HG03565 (cell line): ENCODE results near the gene SLC13A4.
"Not testable (repeated sequence)": the region's sequence is repeated elsewhere in the genome, so short reads cannot be mapped to it uniquely, and the experiment has no call there.

ENCODE experiments used
- ATAC-seq: cut with Tn5 transposase; IDR thresholded peaks from one replicate; pipeline ENCODE4 v1.9.1; 2021; ENCODE audit warnings: mild to moderate bottlenecking, moderate library complexity; ENCODE audit not compliant: unreplicated experiment

Gene SLC13A4

DNA sequence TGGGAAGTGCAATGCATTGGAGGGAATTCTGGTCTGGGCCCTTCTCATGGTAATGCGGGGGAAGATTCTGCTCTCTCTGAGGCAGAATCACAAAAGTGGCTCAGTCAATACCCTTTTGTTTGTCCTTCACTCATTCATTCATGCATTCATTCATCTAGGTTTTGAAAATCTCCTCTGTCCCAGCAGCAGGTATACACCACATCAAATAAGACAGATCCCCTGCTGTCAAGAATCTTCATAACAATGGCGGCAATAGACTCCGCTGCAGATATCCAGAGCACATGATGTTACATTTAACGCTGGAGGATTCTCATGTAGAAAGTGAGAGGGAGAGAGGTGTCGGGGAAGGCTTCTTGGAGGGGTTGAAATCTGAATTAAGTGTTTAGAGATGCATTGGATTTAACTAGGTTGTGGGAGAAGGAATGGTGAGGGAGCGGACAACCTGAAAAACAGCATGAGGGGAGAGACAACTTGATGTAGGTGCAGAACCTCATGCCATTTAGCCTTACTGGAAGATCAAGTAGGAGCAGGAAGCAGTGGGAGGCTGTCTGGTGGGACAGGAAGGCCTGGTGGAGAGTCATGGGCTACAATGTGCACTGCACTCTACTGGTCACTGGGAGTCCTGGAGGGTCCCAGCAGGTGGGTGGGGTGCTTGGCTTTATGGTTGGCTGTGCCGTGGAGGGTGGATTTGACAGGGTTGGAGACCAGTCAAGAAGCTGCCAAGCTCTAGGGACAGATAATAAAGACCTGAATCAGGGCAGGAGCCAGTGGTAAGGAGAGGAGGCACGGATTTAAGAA lies 25.8 kb upstream of the SLC13A4 start:
- ATAC-seq = no peak

DNA sequence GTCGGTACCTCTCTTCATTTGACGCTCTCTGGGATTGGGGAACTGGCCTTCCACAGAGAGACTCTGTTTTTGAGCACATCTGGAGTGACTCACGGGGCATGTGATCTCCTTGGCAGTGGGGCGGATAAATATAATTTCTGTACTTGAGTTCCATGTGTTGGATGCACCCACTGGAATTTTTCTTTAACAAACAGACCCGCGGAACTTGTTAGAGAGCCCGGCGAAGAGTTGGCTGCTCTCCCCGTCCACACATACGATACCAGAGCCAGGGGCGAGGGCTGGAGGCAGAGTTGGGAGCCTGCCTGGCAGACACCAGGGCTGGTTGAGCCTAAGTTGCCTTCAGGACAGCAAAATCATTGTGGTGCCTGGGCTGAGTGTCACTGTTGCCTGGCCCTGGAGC lies 20.8 kb upstream of the SLC13A4 start, which contains the start of gene FAM180A:
Gene FAM180A, minus strand, starts transcription at position 44 of the 400 bp plus-strand sequence. CDS start 233 bp downstream, outside the sequence.
- no peak for ATAC-seq

DNA sequence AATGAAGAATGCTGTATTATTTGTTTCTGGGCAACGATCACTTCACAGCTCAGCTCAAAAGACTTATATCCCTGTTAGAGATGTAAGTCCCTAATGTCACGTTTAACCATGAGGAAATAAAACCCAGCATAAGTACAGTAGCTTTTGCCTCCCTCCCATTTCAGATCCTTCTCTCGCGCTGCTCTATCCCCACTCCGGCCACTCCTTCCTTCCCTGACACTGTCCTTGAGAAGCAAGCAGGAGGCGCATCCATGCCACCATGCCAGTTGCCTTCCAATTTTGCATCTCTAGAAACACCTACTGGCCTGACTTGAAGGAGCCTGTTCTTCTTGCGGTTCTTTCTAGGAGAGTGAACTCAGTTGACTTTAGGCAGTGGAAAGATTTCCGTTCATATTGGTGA lies 19.4 kb upstream of the SLC13A4 start:
- ATAC-seq = no peak

DNA sequence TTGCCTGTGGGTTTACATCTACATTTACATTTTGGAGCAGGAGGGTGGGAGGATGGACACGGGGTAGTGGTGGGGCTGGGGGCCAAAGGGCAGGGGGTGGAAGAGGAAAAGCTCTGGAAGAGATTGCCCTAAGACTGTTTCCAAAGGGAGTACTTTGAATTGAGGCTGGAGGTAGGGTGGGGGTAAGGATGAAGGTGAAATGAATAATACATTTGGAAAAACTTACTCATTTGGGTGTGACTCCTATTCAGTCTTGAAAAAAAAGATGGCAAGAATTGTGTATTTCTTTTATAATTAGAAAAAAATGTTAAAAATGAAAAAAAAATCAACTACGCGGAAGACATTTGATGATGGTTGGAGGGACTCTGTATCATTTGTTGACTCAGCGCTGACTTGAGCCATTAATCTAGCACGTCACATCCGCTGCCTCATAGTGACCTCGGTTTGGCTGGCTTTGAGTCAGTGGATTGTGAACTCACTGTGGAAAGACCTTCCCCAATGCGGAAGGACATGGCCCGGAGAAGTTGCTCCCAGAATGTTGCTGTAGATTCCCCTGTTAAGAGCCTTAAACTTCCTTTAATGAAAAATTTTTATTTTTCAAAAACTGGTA lies 17.8 kb upstream of the SLC13A4 start:
- no peak for ATAC-seq

DNA sequence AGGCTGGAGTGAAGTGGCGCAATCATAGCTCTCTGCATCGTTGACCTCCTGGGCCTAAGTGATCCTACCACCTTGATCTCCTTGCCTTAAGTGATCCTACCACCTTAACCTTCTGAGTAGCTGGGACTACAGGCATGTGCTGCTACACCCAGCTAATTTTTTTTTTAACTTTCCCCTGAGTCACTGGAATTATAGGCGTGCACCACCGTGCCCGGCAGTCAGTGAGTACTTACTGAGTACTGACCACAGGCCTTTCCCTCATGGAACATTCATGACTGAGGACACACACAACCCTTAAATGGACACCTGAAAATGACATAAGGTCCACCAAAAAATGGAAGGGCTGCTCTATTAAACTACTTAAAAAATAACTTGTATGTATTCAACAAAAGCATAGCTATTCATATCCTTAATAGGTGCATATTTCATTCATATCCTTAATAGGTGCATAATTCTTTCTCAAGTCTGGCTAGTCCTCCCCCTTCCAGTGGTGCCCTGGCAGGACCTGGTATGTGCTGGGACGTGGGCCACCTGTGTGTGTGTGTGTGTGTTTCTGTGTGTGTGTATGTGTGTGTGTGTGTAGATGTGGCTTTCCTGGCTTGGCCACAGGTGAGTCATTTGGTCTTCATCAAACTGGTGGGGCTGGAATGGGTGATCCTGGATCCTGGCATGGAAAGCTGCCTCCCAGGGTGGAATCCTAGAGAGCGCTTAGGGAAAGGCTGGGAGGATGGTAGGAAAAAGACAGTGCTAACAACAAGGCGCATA lies 17.1 kb upstream of the SLC13A4 start:
- no peak for ATAC-seq

DNA sequence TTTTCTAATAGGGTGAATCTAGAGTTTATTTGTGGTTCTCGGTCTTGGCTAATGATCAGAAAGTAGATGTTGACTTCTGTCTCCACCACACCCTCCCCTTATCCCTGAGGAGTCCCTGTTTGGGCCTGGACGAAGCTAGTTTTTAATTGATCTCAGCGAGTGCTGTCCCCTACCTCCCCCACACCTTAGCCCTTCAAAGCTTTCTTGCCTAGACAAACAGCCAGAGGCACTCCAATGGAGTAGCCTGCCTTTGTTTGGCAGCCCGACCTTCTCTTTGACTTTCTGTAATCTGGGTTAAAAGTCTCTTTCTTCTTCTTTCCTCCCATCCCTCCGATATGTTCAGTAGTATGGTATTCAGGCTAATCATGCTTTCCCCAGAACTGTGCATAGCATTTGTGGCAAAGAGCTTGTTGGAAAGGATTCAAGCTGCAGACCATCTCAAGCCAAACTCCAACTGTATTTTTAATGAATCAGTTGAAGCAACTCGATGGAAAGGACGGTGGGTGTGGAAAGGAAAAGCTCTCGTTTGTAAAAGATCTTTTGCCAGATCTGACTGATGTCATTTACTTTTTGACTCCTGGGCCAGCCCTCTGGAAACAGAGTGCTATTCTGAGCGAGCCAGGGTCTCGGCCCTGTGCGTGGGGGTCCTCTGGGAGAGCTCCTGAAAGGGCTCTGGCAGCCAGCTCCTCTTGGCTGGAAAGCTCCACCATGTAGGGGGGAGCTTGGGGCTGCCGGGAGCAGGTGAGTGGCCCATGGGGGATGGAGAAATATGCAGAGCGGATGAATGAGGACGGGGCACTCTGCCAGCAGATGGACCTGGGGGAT lies 16.1 kb upstream of the SLC13A4 start:
- ATAC-seq = no peak

DNA sequence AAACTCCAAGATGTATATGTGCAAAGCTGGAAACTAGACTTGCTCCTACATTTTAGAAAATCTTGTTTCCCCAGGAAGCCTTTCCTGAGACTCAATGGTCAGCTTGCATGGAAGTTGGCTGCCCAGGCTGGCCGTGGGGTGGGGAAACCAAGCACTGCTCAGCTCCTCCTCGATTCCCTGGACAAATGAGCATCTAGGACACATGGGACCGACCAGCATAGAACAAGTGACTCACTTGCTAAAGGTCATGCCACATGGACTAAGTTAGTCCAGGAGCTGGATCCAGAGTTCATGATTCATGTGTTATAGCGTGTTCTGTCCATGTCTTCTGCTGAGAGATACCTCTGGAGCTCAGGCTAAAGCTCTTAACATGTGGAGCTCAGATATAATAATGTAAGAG lies 14.4 kb upstream of the SLC13A4 start:
- no peak for ATAC-seq

DNA sequence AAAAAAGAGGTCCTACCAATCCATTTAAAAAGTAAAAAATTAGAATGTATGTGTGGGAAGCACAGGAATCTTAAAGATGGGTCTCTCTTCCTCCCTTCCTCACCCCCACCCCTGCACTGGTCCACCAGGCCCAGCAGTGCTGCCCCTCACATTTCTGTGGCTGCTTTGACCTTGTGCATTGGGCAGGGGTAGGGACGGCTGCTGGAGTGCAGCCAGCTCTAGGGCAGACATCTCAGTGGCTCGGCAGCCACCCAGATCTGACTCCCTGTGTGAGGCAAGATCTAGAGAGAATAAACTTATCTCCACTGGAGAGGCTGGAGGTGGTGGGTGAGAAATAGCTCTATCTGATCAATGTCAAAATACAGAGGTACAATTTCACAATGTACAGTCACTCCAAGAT lies 13.9 kb upstream of the SLC13A4 start:
- ATAC-seq = no peak

DNA sequence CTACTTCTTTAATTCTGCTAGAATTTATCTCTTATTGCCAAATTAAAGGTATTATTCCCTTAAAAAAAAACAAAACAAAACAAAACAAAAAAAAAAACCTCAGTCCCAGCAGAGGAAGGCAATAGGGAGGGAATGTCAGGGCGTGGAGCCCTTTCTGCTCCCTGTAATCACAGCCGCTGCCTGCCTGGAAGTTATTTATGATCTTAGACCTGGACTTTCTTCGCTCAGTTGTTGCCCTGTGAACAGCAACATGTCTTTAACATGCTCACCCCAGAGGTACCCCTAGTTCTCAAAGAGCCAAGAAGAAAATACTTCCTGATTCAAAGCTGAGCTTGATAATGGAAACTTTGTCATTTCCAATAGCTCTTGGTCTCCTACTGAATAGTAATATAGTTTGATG lies 12.9 kb upstream of the SLC13A4 start:
- ATAC-seq = no peak

DNA sequence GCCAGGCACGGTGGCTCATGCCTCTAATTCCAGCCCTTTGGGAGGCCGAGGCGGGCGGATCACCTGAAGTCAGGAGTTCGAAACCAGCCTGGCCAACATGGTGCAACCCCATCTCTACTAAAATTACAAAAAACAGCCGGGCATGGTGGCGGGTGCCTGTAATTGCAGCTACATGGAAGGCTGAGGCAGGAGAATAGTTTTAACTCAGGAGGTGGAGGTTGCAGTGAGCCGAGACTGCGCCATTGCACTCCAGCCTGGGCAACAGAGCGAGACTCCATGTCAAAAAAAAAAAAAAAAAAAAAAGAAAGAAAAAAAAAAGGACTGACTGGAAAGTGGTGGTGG lies 9.3 kb upstream of the SLC13A4 start:
- not testable (repeated sequence) for ATAC-seq

DNA sequence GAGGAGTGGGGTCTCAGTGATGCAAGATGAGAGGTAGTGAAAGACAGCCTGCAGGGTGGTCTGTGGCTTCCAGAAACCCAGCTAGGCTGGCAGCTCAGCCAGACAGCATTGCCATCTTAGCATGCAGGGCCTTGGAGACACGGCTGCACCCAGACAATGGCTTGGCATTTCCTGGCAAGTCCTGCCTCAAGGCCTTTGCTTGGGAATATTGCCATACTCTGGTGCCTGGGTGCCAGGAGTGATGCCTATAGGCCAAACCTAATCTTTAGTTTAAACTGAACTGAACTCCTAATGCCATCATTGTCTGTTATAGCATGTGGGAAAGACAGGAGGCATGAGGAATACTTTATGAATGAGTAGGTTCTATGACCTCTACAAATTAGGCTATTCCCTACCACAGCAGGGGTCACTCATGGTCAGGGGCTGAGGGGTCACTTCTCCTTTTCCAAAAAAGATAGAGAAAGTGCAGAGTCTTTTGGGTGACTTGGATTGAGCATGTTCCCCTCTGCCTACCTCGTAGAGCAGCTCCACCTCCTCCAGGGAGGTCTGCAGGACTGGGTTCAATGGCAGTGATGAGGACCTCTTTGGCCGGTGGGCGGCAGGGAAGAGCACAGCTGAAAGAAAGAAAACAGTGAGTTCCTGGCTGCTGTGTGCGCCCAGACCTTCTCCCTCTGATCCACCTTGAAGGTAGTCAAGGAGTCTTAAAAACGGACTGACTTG lies 8.8 kb upstream of the SLC13A4 start:
- no peak for ATAC-seq

DNA sequence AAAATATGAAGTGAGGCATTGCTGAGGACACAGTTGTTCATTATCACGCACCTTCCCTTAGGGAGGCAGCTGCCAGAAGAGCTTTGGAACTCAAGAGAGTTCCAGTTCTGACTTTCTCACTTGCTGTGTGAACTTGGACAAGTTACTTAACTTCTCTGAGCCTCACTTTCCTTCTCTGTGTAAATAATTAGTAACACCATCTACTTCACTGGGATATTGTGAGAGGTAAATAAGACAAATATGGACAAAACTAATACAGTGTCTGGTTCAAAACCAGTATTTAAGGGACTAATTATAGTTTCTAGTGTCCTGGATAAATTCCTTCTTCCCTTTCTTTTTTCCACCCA lies 6.3 kb upstream of the SLC13A4 start:
- ATAC-seq = no peak

DNA sequence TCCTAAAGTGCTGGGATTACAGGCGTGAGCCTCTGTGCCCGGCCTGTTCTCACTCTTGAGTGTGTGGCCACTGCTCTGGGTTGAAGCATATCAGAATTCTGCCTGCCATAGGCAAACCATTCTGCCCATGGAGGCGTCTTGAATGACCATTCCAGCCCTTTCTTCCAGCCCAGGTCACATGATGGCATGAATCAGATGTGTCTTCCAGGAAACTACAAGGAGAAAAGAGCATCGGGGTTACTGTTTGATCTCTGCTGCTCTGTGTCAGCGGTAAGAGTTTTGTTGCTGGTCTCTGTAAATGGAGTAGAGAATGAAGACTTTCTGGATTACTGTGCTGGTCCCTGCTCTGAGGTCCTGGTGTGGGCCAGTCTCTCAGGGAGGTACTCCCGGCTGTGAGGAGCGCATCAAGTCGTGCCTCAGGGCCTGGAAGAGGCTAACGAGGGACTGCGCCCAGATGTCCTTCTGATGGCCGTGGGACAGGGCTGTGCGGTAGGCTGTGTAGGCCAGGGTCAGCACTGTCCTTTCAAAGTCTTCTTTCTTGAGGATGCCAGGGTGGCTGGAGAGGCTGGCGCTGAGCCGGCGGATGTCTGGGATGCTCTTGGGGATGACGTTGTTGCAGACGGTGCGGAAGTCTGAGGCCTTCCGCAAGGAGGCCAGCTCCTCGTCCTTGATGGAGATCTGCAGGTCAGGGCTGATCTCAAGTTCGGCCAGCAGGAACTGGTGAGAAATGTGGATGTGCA lies 5.8 kb upstream of the SLC13A4 start:
- no peak for ATAC-seq

DNA sequence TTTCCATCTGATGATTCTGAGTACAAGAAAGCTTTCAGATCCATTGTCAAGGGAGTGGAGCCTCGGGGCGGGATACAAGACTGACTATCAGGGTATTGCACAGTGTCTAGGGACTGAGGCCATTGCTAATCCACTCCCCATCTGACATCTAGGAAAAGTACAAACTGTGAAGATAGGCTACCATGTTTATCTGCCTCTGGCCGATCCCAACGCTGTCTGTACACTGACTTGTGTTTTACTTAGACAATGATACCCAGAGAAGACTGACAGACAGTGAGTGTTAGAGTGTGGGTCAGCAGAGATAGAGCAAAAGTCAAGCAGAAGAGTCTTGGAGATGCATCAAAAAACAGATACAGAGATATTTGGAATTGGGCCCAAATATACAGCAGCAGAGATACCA lies 3.1 kb upstream of the SLC13A4 start:
- no peak for ATAC-seq

DNA sequence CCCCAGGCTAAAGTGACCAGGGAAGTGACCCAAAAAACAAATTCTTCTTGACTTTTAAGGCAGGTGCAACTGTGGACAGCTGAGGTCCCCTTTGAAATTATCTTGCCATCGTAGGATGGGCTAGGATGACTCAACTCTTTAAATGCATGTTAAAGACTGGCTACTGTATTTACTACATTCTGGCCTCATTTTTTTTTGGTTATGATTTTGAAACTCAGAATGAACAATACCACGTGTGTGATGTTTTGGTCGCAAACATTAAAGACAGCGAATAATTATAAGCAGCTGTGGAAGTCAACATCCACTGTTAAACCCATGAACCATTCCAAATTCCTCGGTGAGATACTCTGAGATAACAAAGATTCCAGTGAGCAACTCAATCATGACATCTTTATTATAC lies 1.2 kb upstream of the SLC13A4 start:
- ATAC-seq = no peak

DNA sequence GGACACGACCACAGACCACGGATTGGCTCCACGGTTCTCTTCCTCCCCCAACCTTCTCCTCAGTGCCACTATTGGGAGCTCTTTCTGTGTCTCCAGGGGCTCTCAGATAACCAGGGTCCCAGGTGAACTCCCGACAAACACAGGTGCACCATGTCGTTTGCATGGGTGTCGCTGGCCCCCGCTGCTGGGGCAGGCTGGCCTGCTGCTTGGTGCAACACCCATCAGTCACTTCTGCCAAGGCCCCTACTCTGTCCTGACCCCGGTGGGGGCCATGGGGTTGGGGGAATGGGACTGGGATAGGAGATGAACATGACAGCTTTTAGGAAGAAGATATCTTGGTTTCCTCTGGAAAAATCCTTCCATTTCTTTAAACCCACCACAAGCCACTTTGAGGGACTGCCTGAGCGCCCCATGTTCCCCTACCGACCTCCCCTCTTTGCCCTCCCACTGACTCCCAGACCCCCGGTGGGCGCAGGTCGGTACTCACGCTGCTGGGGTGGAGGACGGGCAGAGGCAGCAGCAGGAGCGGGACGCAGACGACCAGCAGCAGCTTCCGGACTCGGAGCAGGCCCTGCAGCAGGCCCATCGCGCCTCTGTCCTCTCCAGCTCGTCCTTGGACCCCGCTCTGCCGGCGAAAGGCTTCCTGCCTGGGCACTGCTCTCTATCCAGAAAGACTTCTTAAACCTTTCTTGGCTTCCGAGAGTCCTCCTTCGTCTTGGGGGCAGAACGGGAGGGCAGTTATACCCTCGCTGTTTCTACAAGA lies 894 bp downstream of the SLC13A4 start:
- ATAC-seq = no peak

DNA sequence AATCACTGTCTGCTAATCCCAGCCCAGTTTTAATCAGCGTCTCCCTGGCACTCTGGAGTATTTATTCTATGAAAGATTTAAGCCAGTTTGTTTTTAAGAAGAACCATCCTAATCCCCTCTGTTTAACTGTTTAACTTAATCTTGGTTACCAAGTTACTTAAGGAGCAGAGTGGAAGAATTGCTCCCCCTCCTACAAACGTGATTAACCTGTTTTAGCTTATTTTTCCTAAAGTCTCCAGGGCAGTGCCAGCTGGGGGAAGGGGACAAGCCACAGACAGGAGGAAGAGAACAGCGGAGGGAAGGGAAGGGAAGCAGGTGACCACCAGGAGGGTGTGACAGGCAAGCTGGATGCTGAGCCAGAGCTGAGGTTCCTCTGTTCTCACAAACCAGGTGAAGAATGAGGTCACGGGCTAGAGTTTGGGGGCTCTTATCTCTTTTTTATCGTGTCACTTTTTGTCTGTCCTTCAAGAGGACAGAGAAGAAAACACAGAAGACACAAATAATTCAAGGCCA lies 1.7 kb downstream of the SLC13A4 start:
- ATAC-seq = no peak

DNA sequence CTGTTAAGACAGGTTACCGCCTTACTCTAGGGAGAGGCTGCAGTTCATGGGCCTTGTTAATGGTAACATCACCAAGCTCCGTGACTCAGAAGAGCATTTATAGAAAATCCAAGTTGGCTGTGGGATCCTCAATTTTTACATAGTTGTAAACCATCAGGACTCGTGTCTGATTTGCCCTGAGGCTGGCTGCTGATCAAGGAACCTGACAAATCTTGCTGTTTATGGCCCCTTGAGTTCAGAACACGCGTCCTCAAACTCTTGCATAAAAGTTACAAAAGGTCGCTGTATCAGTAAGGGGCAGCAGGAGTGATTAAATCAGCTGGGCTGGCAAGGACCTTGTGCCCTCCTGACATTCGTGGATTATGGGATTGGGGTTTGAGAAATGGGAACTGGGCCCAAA lies 4.6 kb downstream of the SLC13A4 start:
- ATAC-seq = no peak
